HEK293T (cell line): Measurements from ENCODE around the gene FFAR3.

Experiments used
- BHLHE40 ChIP-seq: fragments of 450-650 bp; IDR thresholded peaks from 2 replicates; pipeline ENCODE4 v1.6.1; 2016; ENCODE audit warnings: mild to moderate bottlenecking, moderate library complexity, borderline replicate concordance
- CTBP1 ChIP-seq: fragments of 450-650 bp; IDR thresholded peaks from 2 replicates; pipeline ENCODE4 v1.6.1; 2016; ENCODE audit warnings: borderline replicate concordance
- ELF4 ChIP-seq: fragments of 450-650 bp; IDR thresholded peaks from 2 replicates; pipeline ENCODE4 v1.6.1; 2017; ENCODE audit warnings: antibody characterized with exemption
- FOXK2 ChIP-seq: fragments of 450-650 bp; IDR thresholded peaks from 2 replicates; pipeline ENCODE4 v1.6.1; 2016; ENCODE audit warnings: mild to moderate bottlenecking
- FOXM1 ChIP-seq: fragments of 450-650 bp; IDR thresholded peaks from 2 replicates; pipeline ENCODE4 v1.6.1; 2017; ENCODE audit warnings: mild to moderate bottlenecking, borderline replicate concordance
- L3MBTL2 ChIP-seq: fragments of 450-650 bp; conservative IDR thresholded peaks from 2 replicates; pipeline ENCODE4 v1.6.1; 2016; ENCODE audit warnings: mild to moderate bottlenecking
- LEF1 ChIP-seq: fragments of 450-650 bp; IDR thresholded peaks from 2 replicates; pipeline ENCODE4 v1.6.1; 2017; ENCODE audit warnings: mild to moderate bottlenecking, borderline replicate concordance
- NFRKB ChIP-seq: fragments of 450-650 bp; IDR thresholded peaks from 2 replicates; pipeline ENCODE4 v1.6.1; 2016; ENCODE audit warnings: mild to moderate bottlenecking, moderate library complexity
- SP1 ChIP-seq: fragments of 450-650 bp; IDR thresholded peaks from 2 replicates; pipeline ENCODE4 v1.6.1; 2017
- SUZ12 ChIP-seq: fragments of 450-650 bp; IDR thresholded peaks from 2 replicates; pipeline ENCODE4 v1.6.1; 2016; ENCODE audit warnings: mild to moderate bottlenecking
- TARDBP ChIP-seq: fragments of 450-650 bp; IDR thresholded peaks from 2 replicates; pipeline ENCODE4 v1.6.1; 2016
- TF ChIP-seq, protein P1 (sequence below): fragments of 450-650 bp; IDR thresholded peaks from 2 replicates; pipeline ENCODE4 v1.6.1; 2016

- TF ChIP-seq FOXK2 (no peak), FOXM1 (no peak), CTBP1 (no peak), L3MBTL2 (no peak), SUZ12 (no peak), NFRKB (no peak), BHLHE40 (no peak), ELF4 (no peak), SP1 (no peak), LEF1 (no peak), TARDBP (no peak)
- TF ChIP-seq, protein P1, sequence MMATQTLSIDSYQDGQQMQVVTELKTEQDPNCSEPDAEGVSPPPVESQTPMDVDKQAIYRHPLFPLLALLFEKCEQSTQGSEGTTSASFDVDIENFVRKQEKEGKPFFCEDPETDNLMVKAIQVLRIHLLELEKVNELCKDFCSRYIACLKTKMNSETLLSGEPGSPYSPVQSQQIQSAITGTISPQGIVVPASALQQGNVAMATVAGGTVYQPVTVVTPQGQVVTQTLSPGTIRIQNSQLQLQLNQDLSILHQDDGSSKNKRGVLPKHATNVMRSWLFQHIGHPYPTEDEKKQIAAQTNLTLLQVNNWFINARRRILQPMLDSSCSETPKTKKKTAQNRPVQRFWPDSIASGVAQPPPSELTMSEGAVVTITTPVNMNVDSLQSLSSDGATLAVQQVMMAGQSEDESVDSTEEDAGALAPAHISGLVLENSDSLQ = no peak
Measured at GRCh38 chr19:35340431-35340830, 17.8 kb upstream of the FFAR3 start.
